Fibroblast of lung (primary cell): ENCODE results near the gene PXYLP1. TPM values are rescaled to one million over a fixed set of nuclear protein-coding genes. Genes with fewer than 3 reads are reported as not detected.
A peak's percentile ranks its signal among the peaks of the same experiment; 100 is the strongest.

Source experiments
- DNase-seq, 2 donors: peaks; one replicate each; pipeline versions ENCODE4 v3.0.0 to v3.0.0-alpha.2; 2010; ENCODE audit warnings: low read depth in 2 of 2
- H2AFZ ChIP-seq: 2 replicates; pipeline ENCODE4 v1.5.1; 2012; ENCODE audit warnings: low read length, control low read depth, inconsistent platforms
- H3K27ac ChIP-seq: 2 replicates; pipeline ENCODE4 v1.5.1; 2011; ENCODE audit warnings: low read length, control low read depth; ENCODE audit not compliant: insufficient read depth
- H3K27me3 ChIP-seq: 2 replicates; pipeline ENCODE4 v1.5.1; 2011; ENCODE audit warnings: mild to moderate bottlenecking, low read length; ENCODE audit not compliant: control insufficient read depth, insufficient read depth
- H3K36me3 ChIP-seq: 2 replicates; pipeline ENCODE4 v1.5.1; 2011; ENCODE audit warnings: low read length; ENCODE audit not compliant: control insufficient read depth, insufficient read depth
- H3K4me1 ChIP-seq: 2 replicates; pipeline ENCODE4 v1.5.1; 2011; ENCODE audit warnings: low read length; ENCODE audit not compliant: control insufficient read depth, insufficient read depth; ENCODE audit errors: extremely low read depth
- H3K4me2 ChIP-seq: 2 replicates; pipeline ENCODE4 v1.5.1; 2011; ENCODE audit warnings: low read length, control low read depth; ENCODE audit not compliant: insufficient read depth; ENCODE audit errors: extremely low read depth
- H3K4me3 ChIP-seq, 4 experiments: fragments of 200-600 bp in 1 of 4; sonication (generic) in 1 of 4; replicated peaks in 1 of 4; 2 replicates each; pipeline ENCODE4 v1.5.1; 2011 to 2016; ENCODE audit warnings: low read length in 4 of 4, low read depth in 3 of 4, mild to moderate bottlenecking in 3 of 4, control low read depth in 2 of 4, inconsistent platforms in 1 of 4, mixed read lengths in 1 of 4; ENCODE audit not compliant: insufficient read depth in 1 of 4; ENCODE audit errors: control extremely low read depth in 1 of 4
- H3K79me2 ChIP-seq: 2 replicates; pipeline ENCODE4 v1.5.1; 2012; ENCODE audit warnings: mild to moderate bottlenecking, low read length, inconsistent platforms; ENCODE audit not compliant: control insufficient read depth, insufficient read depth
- H3K9ac ChIP-seq: 2 replicates; pipeline ENCODE4 v1.5.1; 2011; ENCODE audit warnings: mild to moderate bottlenecking, low read length, control low read depth; ENCODE audit not compliant: insufficient read depth
- H3K9me3 ChIP-seq: 2 replicates; pipeline ENCODE4 v1.5.1; 2012; ENCODE audit warnings: low read depth, low read length; ENCODE audit not compliant: control insufficient read depth, insufficient read depth
- H4K20me1 ChIP-seq: 2 replicates; pipeline ENCODE4 v1.5.1; 2011; ENCODE audit warnings: low read length; ENCODE audit not compliant: control insufficient read depth, insufficient read depth; ENCODE audit errors: extremely low read depth
- CTCF ChIP-seq, 2 donors: IDR thresholded peaks in 1 of 2; conservative IDR thresholded peaks in 1 of 2; 1 replicate in 1 of 2; 2 replicates in 1 of 2; pipeline ENCODE4 v1.5.1; 2011 to 2012; ENCODE audit warnings: low read length in 2 of 2, control low read depth in 1 of 2, inconsistent platforms in 1 of 2, low read depth in 1 of 2, mild to moderate bottlenecking in 1 of 2
- EZH2 ChIP-seq: IDR thresholded peaks from 2 replicates; pipeline ENCODE4 v1.5.1; 2012; ENCODE audit warnings: low read length, control low read depth, mild to moderate bottlenecking; ENCODE audit errors: missing control alignments
- polyA plus RNA-seq, 2 donors: library from polyadenylated mRNA; depleted of rRNA in 1 of 2; stranded (reverse) in 1 of 2; unstranded in 1 of 2; fragments of >200 nt; gene quantifications; 2 replicates each; pipeline ENCODE4 v1.2.1, GENCODE V29; 2011 to 2012; ENCODE audit warnings: missing spikeins in 1 of 2
- total RNA-seq: library from RNA; depleted of rRNA; stranded (reverse); fragments of >200 nt; gene quantifications from 2 replicates; pipeline ENCODE4 v1.2.1, GENCODE V29; 2014

PXYLP1 gene
- total and polyA plus RNA-seq, 2 donors (not counting 1 experiment from before 2014, with no cell fraction given) = 5.1 to 7.0 TPM

DNA sequence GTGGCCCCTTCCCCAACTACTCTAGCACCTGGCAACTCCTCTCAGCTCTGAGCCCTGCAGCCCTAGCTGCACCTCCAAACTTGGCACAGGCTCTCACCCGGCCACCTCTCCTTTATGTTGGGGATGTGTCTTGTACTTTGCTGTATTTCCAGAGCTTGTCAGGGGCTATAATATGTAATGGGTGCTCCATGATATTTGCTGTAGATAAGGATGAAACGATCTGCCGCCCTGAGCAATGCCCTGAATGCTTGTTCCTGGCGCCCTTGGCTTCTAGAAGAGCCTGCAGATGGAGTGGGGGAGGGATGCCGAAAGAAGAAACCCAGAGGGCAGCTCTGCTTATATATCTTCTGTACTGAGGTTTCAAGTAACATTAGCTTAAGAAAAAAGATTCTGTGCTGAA is 100.8 kb downstream of the PXYLP1 start:
- peaks cover 45% of the 10 kb centered on the region for H3K4me1 ChIP-seq
- no peak overlapping the region for H2AFZ ChIP-seq
- H3K9ac ChIP-seq = peak overlapping the region; percentile 57
- peak in 1 of 2 donors; percentile 32 for DNase-seq
- no peaks in the 10 kb centered on the region for H3K79me2 ChIP-seq
- no peak overlapping the region for H3K4me3 ChIP-seq
- H3K27me3 ChIP-seq = no peaks in the 10 kb centered on the region
- no peaks in the 10 kb centered on the region for H3K9me3 ChIP-seq
- peak overlapping the region; percentile 83 for H3K27ac ChIP-seq
- TF ChIP-seq CTCF (conservative IDR thresholded peaks at IDR 0.05 in 1 of 2, IDR thresholded peaks at IDR 0.05 in 1 of 2; ENCODE audit: low read depth in 1 of 2, low read length in 2 of 2) (no peak), EZH2 (no peak)
- peak overlapping the region; percentile 13 for H3K4me2 ChIP-seq
- no peaks in the 10 kb centered on the region for H4K20me1 ChIP-seq
- H3K36me3 ChIP-seq = no peaks in the 10 kb centered on the region

GRCh38 chr3:141333836-141334626 is 102.4 kb downstream of the PXYLP1 start:
- DNase-seq = peak; percentile 42 to 74
- Histone ChIP-seq H2AFZ (no peak overlapping the region), H3K9ac (no peak overlapping the region), H3K4me3 (no peak overlapping the region), H3K27me3 (no peaks in the 10 kb centered on the region), H3K9me3 (no peaks in the 10 kb centered on the region), H3K4me2 (no peak overlapping the region), H3K36me3 (no peaks in the 10 kb centered on the region), H3K27ac (peak overlapping the region; percentile 83), H3K4me1 (peaks cover 45% of the 10 kb centered on the region), H4K20me1 (no peaks in the 10 kb centered on the region), H3K79me2 (no peaks in the 10 kb centered on the region)
- TF ChIP-seq EZH2 (no peak), CTCF (conservative IDR thresholded peaks at IDR 0.05 in 1 of 2, IDR thresholded peaks at IDR 0.05 in 1 of 2; ENCODE audit: low read depth in 1 of 2, low read length in 2 of 2) (no peak)

DNA sequence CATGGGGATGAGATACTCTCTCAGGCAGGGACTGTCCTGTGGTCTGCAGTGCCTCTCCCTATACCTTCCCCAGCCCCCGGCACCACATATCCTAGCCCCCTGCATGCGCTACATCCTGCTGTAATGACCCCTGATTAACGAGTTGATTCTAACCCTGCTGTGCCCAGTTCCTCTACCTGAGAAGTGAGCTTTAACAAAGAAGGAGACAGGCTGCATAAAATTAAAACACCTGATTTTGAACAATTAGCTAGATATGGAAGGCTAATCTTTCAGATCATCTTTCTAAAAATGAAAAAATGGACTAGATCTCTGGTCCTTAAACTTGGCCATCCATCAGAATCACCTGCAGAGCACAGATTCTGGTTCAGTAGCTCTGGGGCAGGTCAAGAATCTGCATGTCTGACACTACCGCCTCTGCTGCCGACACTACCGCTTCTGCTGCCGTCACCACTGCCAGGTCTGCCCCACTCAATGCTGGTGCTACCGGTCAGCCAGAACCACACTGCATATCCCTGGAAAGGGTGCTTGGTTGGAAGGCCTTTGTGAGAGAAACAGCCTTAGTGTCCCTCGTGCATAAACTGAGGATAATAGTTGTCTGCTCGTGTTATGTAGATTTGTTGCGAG is 103.1 kb downstream of the PXYLP1 start:
- TF ChIP-seq CTCF (conservative IDR thresholded peaks at IDR 0.05 in 1 of 2, IDR thresholded peaks at IDR 0.05 in 1 of 2; ENCODE audit: low read depth in 1 of 2, low read length in 2 of 2) = no peak
- TF ChIP-seq EZH2 = no peak
- H3K4me3 ChIP-seq = no peak overlapping the region
- no peak for DNase-seq
- H3K4me2 ChIP-seq = no peak overlapping the region
- no peaks in the 10 kb centered on the region for H3K9me3 ChIP-seq
- no peak overlapping the region for H3K9ac ChIP-seq
- H3K79me2 ChIP-seq = no peaks in the 10 kb centered on the region
- no peaks in the 10 kb centered on the region for H3K27me3 ChIP-seq
- no peaks in the 10 kb centered on the region for H3K36me3 ChIP-seq
- H3K4me1 ChIP-seq = peaks cover 45% of the 10 kb centered on the region
- no peak overlapping the region for H3K27ac ChIP-seq
- no peak overlapping the region for H2AFZ ChIP-seq
- H4K20me1 ChIP-seq = no peaks in the 10 kb centered on the region
